Stimulated activated naive B cell treated with anti-CD40 and anti-IgM and Interleukin-4, amounts not matched to agents 10 μg/mL and 1 μg/mL and 100 μg/mL, for 72 hours (primary cell): ENCODE measurements around the gene PEPD.
A peak's percentile ranks its signal among the peaks of the same experiment; 100 is the strongest.

ENCODE experiments used
- ATAC-seq, 2 donors: fragments of 150-1000 bp; cut with Tn5 transposase; replicated peaks; 2 replicates each; pipeline ENCODE4 v1.10.0; 2021; ENCODE audit warnings: moderate library complexity in 1 of 2
- DNase-seq: peaks from one replicate; pipeline ENCODE4 v3.0.0; 2021
- H3K27ac Mint-ChIP-seq: one replicate; pipeline ENCODE4 v1.8.0; 2022; ENCODE audit warnings: mild to moderate bottlenecking, mixed read lengths
- H3K27me3 Mint-ChIP-seq, 2 donors: one replicate each; pipeline ENCODE4 v1.8.0; 2022; ENCODE audit warnings: mixed read lengths in 2 of 2
- H3K36me3 Mint-ChIP-seq, 2 donors: one replicate each; pipeline ENCODE4 v1.8.0; 2022; ENCODE audit warnings: mixed read lengths in 2 of 2, mild to moderate bottlenecking in 1 of 2
- H3K4me1 Mint-ChIP-seq, 2 donors: one replicate each; pipeline ENCODE4 v1.8.0; 2022; ENCODE audit warnings: mixed read lengths in 2 of 2, mild to moderate bottlenecking in 1 of 2
- H3K4me3 Mint-ChIP-seq, 2 donors: one replicate each; pipeline ENCODE4 v1.8.0; 2022; ENCODE audit warnings: mild to moderate bottlenecking in 2 of 2, mixed read lengths in 2 of 2, moderate library complexity in 1 of 2
- H3K9me3 Mint-ChIP-seq, 2 donors: one replicate each; pipeline ENCODE4 v1.8.0; 2022; ENCODE audit warnings: mixed read lengths in 2 of 2, mild to moderate bottlenecking in 1 of 2

PEPD gene

GRCh38 chr19:33404506-33405253, 116.9 kb downstream of the PEPD start:
- Mint-ChIP-seq H3K27me3 (no peaks in the 10 kb centered on the region), H3K9me3 (no peaks in the 10 kb centered on the region), H3K4me3 (no peak overlapping the region), H3K4me1 (peaks cover 7 to 8% of the 10 kb centered on the region in 2 donors), H3K36me3 (peaks cover 8 to 11% of the 10 kb centered on the region in 2 donors), H3K27ac (peak overlapping the region; percentile 7)
- ATAC-seq (no peak), DNase-seq (no peak)

- Mint-ChIP-seq H3K36me3 (peaks cover 9 to 11% of the 10 kb centered on the region in 2 donors), H3K27me3 (no peaks in the 10 kb centered on the region), H3K4me3 (no peak overlapping the region), H3K9me3 (no peaks in the 10 kb centered on the region), H3K27ac (no peak overlapping the region), H3K4me1 (peaks cover 7 to 8% of the 10 kb centered on the region in 2 donors)
- ATAC-seq (no peak), DNase-seq (no peak)
Measured at GRCh38 chr19:33403973-33404304, 117.7 kb downstream of the PEPD start.

GRCh38 chr19:33403221-33403972, 118.2 kb downstream of the PEPD start:
- Mint-ChIP-seq H3K27me3 (no peaks in the 10 kb centered on the region), H3K9me3 (no peaks in the 10 kb centered on the region), H3K27ac (no peak overlapping the region), H3K4me1 (peaks cover 7 to 8% of the 10 kb centered on the region in 2 donors), H3K36me3 (peaks cover 9 to 13% of the 10 kb centered on the region in 2 donors), H3K4me3 (no peak overlapping the region)
- DNase-seq = no peak
- no peak for ATAC-seq

- H3K4me1 Mint-ChIP-seq = peaks cover 7 to 8% of the 10 kb centered on the region in 2 donors
- H3K9me3 Mint-ChIP-seq = no peaks in the 10 kb centered on the region
- DNase-seq (no peak), ATAC-seq (no peak)
- peaks cover 9 to 13% of the 10 kb centered on the region in 2 donors for H3K36me3 Mint-ChIP-seq
- no peaks in the 10 kb centered on the region for H3K27me3 Mint-ChIP-seq
- no peak overlapping the region for H3K4me3 Mint-ChIP-seq
- H3K27ac Mint-ChIP-seq = no peak overlapping the region
Measured at GRCh38 chr19:33402421-33403220, 119.0 kb downstream of the PEPD start.

- Mint-ChIP-seq H3K27me3 (no peaks in the 10 kb centered on the region), H3K4me3 (no peak overlapping the region), H3K4me1 (peaks cover 7 to 8% of the 10 kb centered on the region in 2 donors), H3K9me3 (no peaks in the 10 kb centered on the region), H3K27ac (no peak overlapping the region), H3K36me3 (peaks cover 9 to 12% of the 10 kb centered on the region in 2 donors)
- ATAC-seq (no peak), DNase-seq (no peak)
Measured at GRCh38 chr19:33401683-33402420, 119.7 kb downstream of the PEPD start.

GRCh38 chr19:33400856-33401682, 120.5 kb downstream of the PEPD start:
- no peak overlapping the region for H3K4me3 Mint-ChIP-seq
- H3K36me3 Mint-ChIP-seq = peaks cover 7 to 10% of the 10 kb centered on the region in 2 donors
- H3K4me1 Mint-ChIP-seq = peaks cover 6 to 11% of the 10 kb centered on the region in 2 donors
- H3K9me3 Mint-ChIP-seq = no peaks in the 10 kb centered on the region
- ATAC-seq (no peak), DNase-seq (no peak)
- no peak overlapping the region for H3K27ac Mint-ChIP-seq
- no peaks in the 10 kb centered on the region for H3K27me3 Mint-ChIP-seq

GRCh38 chr19:33399745-33400681, 121.6 kb downstream of the PEPD start:
- Mint-ChIP-seq H3K9me3 (no peaks in the 10 kb centered on the region), H3K36me3 (peaks cover 8 to 10% of the 10 kb centered on the region in 2 donors), H3K27ac (no peak overlapping the region), H3K4me1 (peaks cover 2 to 14% of the 10 kb centered on the region in 2 donors), H3K27me3 (no peaks in the 10 kb centered on the region), H3K4me3 (no peak overlapping the region)
- no peak for DNase-seq
- no peak for ATAC-seq

- no peaks in the 10 kb centered on the region for H3K9me3 Mint-ChIP-seq
- peaks cover 2 to 6% of the 10 kb centered on the region in 2 donors for H3K4me1 Mint-ChIP-seq
- H3K36me3 Mint-ChIP-seq = peaks cover 7 to 11% of the 10 kb centered on the region in 2 donors
- DNase-seq (no peak), ATAC-seq (no peak)
- no peak overlapping the region for H3K27ac Mint-ChIP-seq
- no peaks in the 10 kb centered on the region for H3K27me3 Mint-ChIP-seq
- H3K4me3 Mint-ChIP-seq = no peak overlapping the region
Measured at GRCh38 chr19:33399081-33399744, 122.4 kb downstream of the PEPD start.

GRCh38 chr19:33398361-33399060, 123.1 kb downstream of the PEPD start:
- Mint-ChIP-seq H3K27ac (no peak overlapping the region), H3K4me1 (peaks cover 2 to 6% of the 10 kb centered on the region in 2 donors), H3K4me3 (no peak overlapping the region), H3K36me3 (peaks cover 9 to 15% of the 10 kb centered on the region in 2 donors), H3K9me3 (no peaks in the 10 kb centered on the region), H3K27me3 (no peaks in the 10 kb centered on the region)
- DNase-seq (no peak), ATAC-seq (no peak)

- no peak for DNase-seq
- Mint-ChIP-seq H3K4me3 (no peak overlapping the region), H3K27me3 (no peaks in the 10 kb centered on the region), H3K27ac (no peak overlapping the region), H3K36me3 (peaks cover 9 to 15% of the 10 kb centered on the region in 2 donors), H3K4me1 (peaks cover 2 to 6% of the 10 kb centered on the region in 2 donors), H3K9me3 (no peaks in the 10 kb centered on the region)
- no peak for ATAC-seq
Measured at GRCh38 chr19:33397536-33398360, 123.8 kb downstream of the PEPD start.
